ENCODE data around the gene MBNL1.
"Not testable (repeated sequence)": the region's sequence is repeated elsewhere in the genome, so short reads cannot be mapped to it uniquely, and the experiment has no call there.

MBNL1 gene

GRCh38 chr3:152382312-152383135, 113.8 kb downstream of the MBNL1 start:
- DNase-seq = no peak

- DNase-seq = no peak
Observed at GRCh38 chr3:152383136-152383606, 114.4 kb downstream of the MBNL1 start.

DNA sequence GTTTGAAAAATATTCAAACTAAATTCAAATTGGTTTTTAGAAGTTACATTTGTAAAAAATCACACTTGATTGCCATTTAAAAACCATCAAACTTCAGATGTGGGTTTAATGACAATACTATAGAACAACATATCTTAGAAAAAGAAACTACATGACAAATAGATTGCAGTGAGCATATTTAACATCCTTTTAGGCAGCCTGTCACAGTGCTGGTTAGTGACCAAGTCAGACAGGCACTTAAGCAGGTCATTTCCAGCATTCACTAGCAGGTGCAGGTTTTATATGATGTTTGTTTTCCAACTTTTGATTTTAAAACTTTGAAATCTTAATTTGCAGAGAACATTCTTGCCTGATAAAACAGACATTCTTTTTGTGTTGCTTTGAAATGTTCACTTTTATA, 115.7 kb downstream of the MBNL1 start:
- no peak for DNase-seq

DNA sequence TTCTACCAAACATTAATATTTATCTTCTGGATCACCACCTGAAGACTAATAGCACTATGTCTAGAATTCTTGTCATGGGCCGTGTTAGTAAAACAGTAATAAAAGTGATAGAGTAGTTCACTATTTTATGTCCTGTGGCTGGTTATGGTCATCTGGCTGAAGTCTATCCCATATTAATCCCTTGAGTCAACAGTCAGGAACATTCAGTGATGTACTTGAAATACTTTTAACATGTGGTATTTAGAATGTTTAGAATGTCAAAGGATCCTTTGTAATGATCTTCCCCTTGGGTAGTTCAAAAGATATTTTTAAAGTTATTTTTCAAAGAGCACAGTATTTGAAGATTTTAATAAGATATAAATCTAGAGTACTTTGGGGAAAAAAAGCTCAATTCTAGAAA, 117.0 kb downstream of the MBNL1 start:
- no peak for DNase-seq

DNA sequence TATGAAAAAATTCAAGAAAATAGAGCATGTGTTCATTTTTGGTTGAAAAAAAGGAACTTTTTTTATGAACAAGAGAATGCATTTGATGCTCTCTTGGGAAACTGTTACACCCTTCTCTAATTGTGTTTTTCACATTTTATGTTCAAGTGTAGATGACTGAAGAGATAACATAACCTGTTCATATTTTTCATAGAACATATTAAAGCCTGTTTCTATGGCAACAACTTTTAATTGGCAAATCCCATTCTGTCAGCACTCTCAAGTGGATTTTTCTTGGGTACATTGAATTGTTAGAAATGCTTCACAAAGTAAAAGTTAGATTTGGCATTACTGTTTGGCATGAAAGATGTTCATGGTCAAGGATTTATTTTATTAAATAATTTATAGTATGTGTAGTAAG, 117.5 kb downstream of the MBNL1 start:
- DNase-seq = no peak

DNA sequence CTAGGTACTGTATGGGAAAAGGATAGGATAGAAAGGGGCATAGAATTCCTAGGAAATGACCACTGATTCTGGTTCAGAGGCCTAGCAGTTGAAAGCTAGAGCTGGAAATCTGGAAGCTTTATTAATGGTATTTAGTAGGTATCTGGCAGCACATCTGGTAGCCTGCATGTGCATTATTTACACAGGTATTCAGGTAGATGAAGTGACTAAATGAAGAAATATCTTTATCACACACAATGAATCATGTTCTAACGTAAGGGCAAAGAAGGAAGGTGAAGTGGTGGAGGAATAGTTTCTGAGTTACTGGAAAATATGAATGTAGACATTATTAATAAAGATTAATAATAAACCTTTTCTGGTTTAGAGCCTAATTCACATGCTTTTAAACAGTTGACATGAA, 119.9 kb downstream of the MBNL1 start:
- no peak for DNase-seq

GRCh38 chr3:152389316-152389934, 120.7 kb downstream of the MBNL1 start:
- no peak for DNase-seq

GRCh38 chr3:152390647-152391046, 121.9 kb downstream of the MBNL1 start:
- DNase-seq = no peak

GRCh38 chr3:152391671-152392070, 122.9 kb downstream of the MBNL1 start:
- no peak for DNase-seq

GRCh38 chr3:152392272-152392880, 123.6 kb downstream of the MBNL1 start:
- DNase-seq = no peak

DNA sequence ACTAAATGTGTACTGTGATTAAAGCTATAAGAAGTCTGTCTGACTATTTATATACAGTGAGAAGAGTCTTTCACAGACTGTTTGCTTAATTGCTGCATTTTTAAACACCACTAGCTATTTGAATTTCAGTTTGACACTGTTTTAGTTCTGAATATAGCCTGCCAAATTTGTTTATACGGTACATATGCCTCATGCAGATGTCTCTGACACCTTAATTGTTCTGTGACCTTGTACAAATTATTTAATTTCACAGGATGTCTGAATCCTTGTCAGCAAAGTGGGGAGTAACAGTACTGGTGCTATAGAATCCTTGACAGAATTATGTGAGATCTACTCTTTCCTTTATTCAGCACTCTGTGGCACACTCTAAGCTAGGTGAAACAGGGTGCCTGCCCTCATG, 125.5 kb downstream of the MBNL1 start:
- no peak for DNase-seq

DNA sequence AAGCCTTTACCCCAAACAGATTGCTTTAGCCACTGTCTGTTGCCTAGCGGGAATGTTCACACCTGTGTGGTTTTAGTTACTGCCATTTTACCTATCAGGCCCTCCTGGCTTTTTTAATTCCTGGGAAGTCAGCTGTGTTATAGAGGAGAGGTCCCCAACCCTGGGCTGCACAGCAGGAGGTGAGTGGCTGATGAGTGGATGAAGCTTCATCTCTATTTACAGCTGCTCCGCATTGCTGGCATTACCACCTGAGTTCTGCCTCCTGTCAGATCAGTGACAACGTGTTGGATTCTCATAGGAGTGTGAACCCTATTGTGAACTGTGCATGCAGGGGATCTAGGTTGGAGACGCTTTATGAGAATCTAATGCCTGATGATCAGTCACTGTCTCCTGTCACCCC, 127.0 kb downstream of the MBNL1 start:
- DNase-seq = no peak

- DNase-seq = no peak
Observed at GRCh38 chr3:152396867-152397266, 128.1 kb downstream of the MBNL1 start.

GRCh38 chr3:152397348-152397747, 128.6 kb downstream of the MBNL1 start:
- not testable (repeated sequence) for DNase-seq

DNA sequence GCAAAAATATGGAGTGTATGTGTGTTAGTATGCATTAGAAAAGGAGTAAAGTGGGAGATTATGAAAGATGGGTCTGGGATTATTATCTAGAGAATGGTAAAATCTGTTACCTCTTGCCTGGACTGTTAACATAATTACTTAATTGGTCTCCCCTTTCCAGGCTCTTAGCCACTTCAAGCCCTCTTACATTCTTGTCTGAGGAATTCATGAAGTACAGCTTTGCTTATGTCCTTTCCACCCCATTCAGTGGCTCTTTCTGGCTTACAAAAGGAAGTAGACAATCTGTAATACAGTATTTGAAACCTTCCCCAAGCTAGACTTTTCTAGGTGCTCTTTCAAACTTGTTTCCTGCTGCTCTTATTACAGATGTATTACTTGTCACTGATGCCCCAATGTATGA, 129.8 kb downstream of the MBNL1 start:
- no peak for DNase-seq

DNA sequence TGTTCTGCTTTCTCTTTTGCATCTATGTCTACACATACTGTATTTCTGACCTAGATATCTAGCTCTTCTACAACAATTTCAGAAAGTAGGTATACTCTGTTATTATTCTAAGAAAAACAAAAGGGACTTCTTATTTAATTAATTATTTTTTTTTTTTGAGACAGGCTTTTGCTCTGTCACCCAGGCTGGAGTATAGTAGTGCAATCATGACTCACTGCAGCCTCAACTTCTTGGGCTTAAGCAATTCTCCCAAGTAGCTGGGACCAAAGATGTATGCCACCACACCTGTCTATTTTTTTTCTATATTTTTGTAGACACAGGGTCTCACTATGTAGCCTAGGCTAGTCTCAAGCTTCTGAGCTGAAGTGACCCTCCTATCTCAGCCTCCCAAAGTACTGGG, 130.6 kb downstream of the MBNL1 start:
- DNase-seq = no peak

DNA sequence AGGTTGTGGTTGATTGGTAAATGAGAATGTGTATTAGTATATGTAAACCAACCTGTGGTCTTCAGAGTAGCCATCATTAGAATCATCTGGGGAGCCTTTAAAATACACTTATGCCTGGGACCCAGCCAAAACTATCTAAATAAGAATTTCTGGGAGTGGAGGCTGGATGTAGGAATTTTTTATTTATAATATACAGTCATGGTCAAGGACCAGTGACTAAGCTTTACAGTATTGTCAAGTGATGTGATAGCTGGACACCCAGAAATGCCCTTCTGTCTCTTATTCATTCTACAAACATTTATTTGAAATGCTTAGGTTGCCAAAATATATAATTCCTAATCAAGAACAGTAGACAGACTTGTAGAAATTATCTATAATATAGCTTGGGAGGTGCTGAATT, 132.2 kb downstream of the MBNL1 start:
- DNase-seq = no peak

GRCh38 chr3:152402695-152403451, 134.1 kb downstream of the MBNL1 start:
- DNase-seq = no peak

GRCh38 chr3:152403632-152404066, 134.9 kb downstream of the MBNL1 start:
- DNase-seq = no peak

- no peak for DNase-seq
Observed at GRCh38 chr3:152404976-152405375, 136.2 kb downstream of the MBNL1 start.

DNA sequence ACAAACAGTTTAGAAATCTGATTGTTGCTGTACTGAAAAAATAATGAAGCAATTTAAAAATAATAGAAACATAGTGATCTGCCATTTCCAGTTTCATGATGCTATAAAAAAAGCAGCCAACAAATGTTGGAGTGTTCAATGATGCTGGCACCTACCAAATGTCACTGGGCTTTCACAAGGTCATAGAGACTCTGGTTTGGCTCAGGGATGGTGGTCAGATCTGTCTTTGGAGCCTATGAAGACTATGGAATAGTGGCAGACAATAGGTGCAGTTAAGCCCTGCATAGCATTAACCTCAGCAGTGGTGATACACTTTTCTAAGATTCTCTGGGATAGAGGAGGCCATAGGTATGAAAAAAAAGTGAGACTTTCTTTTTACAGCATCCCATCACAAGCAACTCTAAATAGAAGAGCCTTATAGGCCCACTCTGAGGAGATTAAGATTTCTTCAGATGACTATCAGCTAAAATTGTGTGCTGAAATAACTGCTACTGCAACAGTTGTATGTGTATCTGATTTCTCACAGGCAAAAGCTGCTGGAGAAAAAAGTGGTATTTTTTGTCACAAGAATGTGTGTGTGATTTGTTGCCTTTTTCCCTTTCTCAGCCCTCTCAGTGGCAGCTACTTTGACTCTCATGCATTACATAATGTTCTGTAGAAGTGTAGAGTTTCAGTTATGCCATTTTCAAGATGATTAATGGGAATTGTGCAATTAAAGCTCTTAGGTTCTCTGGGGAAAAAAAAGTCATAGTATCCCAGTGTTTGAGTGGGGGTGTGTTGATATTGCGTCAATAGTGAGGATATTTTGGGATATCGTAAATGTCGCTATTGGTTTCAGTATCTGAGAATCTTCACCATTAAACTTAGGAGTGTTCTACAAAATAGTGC, 137.4 kb downstream of the MBNL1 start:
- DNase-seq = no peak

DNA sequence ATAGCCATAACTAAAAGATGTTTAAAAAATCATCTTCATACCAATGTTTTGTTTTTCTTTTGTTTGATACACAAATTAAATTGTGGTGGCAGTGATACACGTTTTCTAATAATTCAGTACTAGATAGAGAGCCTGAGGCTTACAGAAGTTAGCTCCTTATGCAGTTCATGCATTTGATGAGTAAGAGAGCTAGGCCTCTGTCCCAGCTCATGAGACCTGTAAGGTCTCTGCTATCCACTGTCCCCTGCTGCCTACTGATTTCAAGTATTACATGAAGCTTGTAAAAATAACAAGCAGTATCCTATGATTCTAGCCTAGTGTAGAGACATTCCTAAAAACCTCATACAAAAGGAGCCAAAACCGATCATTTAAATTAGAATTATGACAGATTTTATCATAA, 144.5 kb downstream of the MBNL1 start:
- no peak for DNase-seq
